Left ventricle myocardium inferior (tissue), 1 donor: Measurements from ENCODE around the gene ETV3L. TPM values are rescaled to one million over a fixed set of nuclear protein-coding genes. Genes with fewer than 3 reads are reported as not detected.

ENCODE experiments used
- DNase-seq: peaks from one replicate; pipeline ENCODE4 v3.0.0-alpha.2; 2020
- H3K27ac ChIP-seq: fragments of 200-600 bp; replicated peaks from 2 replicates; pipeline ENCODE4 v1.8.0; 2021
- H3K27me3 ChIP-seq: fragments of 200-600 bp; 2 replicates; pipeline ENCODE4 v1.8.0; 2021; ENCODE audit warnings: low read depth
- H3K36me3 ChIP-seq: fragments of 200-600 bp; 2 replicates; pipeline ENCODE4 v1.8.0; 2021
- H3K4me1 ChIP-seq: fragments of 200-600 bp; 2 replicates; pipeline ENCODE4 v1.8.0; 2021
- H3K4me3 ChIP-seq: fragments of 200-600 bp; 2 replicates; pipeline ENCODE4 v1.8.0; 2021; ENCODE audit warnings: mild to moderate bottlenecking, moderate library complexity
- H3K9me3 ChIP-seq: fragments of 200-600 bp; replicated peaks from 2 replicates; pipeline ENCODE4 v1.8.0; 2021
- intact Hi-C: fragments of 100-400 bp; cut with micrococcal nuclease; formaldehyde crosslinking; loops from one replicate; pipeline ENCODE4 v1.11.0; 2022
- total RNA-seq: library from RNA; stranded (reverse); fragmentation: NEBNext Ultra II Directional; extraction: Animal tissue kit (Norgen Biotek cat#: 25700); gene quantifications from one replicate; pipeline ENCODE4 v1.2.1, GENCODE V29; 2021
- TF ChIP-seq, protein P1 (sequence below): fragments of 200-600 bp; IDR thresholded peaks from 2 replicates; pipeline ENCODE4 v1.8.0; 2021; ENCODE audit warnings: antibody characterized with exemption, mild to moderate bottlenecking, borderline replicate concordance
- donor health status: DM: no; HTN: yes; CAD: no; lungs with severe emphysema.

ETV3L gene
- total RNA-seq, 1 donor from 2014 or later: not detected

DNA sequence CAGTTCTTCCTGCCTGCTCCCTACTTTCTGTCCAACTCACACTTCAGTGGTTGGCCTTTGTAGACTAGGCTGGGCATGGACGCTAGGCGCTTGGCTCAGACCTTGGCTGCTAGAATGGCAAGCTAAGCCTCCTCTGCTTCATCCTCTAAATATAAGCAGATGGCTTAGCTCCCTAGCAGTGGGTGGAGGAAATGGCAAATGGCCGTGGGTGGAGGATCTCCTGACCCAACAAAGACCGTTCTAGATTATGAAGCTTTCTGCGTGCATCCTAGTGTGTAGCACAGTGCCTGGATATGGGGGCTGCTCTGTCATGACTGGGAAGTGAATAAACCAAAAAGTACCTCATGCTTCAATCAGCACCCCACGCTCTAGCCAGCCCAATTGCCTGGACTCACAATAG, 10.4 kb upstream of the ETV3L start:
- TF ChIP-seq, protein P1, sequence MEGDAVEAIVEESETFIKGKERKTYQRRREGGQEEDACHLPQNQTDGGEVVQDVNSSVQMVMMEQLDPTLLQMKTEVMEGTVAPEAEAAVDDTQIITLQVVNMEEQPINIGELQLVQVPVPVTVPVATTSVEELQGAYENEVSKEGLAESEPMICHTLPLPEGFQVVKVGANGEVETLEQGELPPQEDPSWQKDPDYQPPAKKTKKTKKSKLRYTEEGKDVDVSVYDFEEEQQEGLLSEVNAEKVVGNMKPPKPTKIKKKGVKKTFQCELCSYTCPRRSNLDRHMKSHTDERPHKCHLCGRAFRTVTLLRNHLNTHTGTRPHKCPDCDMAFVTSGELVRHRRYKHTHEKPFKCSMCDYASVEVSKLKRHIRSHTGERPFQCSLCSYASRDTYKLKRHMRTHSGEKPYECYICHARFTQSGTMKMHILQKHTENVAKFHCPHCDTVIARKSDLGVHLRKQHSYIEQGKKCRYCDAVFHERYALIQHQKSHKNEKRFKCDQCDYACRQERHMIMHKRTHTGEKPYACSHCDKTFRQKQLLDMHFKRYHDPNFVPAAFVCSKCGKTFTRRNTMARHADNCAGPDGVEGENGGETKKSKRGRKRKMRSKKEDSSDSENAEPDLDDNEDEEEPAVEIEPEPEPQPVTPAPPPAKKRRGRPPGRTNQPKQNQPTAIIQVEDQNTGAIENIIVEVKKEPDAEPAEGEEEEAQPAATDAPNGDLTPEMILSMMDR: no peak
- Histone ChIP-seq H3K4me1 (no peaks in the 10 kb centered on the region), H3K36me3 (no peaks in the 10 kb centered on the region), H3K9me3 (no peaks in the 10 kb centered on the region), H3K27ac (no peak overlapping the region), H3K4me3 (no peak overlapping the region), H3K27me3 (peaks cover 98% of the 10 kb centered on the region)
- no peak for DNase-seq
- intact Hi-C loops: no loop called here

DNA sequence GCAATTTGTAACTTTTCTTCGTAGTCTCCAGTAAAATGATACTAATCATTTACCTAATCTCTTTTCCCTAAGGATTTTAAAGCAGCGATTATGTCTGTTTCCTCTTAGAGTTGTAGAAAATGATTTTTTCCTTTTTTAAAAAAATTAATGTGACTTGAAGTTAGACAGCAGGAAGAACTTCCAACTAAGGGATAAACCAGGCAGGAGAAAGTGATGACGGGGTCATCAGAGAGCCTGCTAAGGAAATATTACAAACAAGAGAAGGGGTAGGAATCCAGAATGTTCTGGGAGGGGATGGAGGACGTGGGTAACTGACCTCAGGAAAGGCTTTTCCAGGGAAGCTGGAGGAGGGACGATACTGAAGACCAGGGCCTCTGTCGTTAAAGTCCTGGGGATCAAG, 8.8 kb upstream of the ETV3L start:
- no peaks in the 10 kb centered on the region for H3K9me3 ChIP-seq
- DNase-seq: no peak
- no peaks in the 10 kb centered on the region for H3K36me3 ChIP-seq
- no peaks in the 10 kb centered on the region for H3K4me1 ChIP-seq
- no peak overlapping the region for H3K4me3 ChIP-seq
- TF ChIP-seq, protein P1: no peak
- H3K27ac ChIP-seq: no peak overlapping the region
- peaks cover 95% of the 10 kb centered on the region for H3K27me3 ChIP-seq
- intact Hi-C loops: no loop called here

DNA sequence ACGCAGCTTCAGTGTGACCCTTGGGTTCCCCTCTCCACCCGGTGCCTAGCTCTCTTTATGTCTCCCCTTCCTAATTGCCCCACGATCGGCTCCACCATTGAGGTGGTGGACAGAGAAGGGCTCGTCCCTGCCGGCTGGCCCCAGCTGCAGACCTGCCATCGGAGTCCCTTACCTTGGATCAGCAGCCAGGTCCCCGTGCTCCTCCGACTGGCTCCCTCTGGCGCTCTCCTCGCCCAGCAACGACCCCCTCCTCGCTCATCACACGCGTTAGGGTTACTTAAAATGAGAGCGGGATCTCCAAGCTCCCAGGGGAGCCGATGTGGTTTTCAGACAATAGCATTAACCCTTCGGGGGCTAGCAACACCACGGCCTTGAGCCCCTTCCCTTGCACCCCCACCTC, 8.1 kb upstream of the ETV3L start:
- Histone ChIP-seq H3K36me3 (no peaks in the 10 kb centered on the region), H3K27me3 (peaks cover 93% of the 10 kb centered on the region), H3K9me3 (no peaks in the 10 kb centered on the region), H3K27ac (no peak overlapping the region), H3K4me3 (no peak overlapping the region), H3K4me1 (no peaks in the 10 kb centered on the region)
- intact Hi-C loops: no loop called here
- DNase-seq: no peak
- TF ChIP-seq, protein P1: no peak

DNA sequence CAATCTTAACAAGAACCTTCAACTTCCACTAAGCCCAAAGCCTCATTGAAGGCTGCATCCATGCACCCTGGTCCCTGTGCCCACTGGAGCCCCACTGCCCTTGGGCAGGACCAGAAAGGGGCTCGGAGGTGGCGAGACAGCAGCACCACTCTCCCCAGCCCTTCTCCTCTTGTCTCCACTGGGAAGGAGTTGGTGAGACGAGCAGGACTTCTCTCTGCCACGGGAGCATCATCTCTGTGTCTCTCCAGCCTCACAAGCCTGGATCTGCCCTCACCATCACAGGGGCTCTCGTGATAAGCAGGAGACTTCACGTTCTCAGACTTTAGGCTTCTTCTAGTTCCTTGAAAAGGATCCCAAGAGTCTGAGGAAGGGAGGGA, 7.2 kb upstream of the ETV3L start:
- Histone ChIP-seq H3K4me3 (no peak overlapping the region), H3K27me3 (peaks cover 89% of the 10 kb centered on the region), H3K9me3 (no peaks in the 10 kb centered on the region), H3K36me3 (no peaks in the 10 kb centered on the region), H3K27ac (no peak overlapping the region), H3K4me1 (no peaks in the 10 kb centered on the region)
- TF ChIP-seq, protein P1: no peak
- intact Hi-C loops: no loop called here
- DNase-seq: no peak

DNA sequence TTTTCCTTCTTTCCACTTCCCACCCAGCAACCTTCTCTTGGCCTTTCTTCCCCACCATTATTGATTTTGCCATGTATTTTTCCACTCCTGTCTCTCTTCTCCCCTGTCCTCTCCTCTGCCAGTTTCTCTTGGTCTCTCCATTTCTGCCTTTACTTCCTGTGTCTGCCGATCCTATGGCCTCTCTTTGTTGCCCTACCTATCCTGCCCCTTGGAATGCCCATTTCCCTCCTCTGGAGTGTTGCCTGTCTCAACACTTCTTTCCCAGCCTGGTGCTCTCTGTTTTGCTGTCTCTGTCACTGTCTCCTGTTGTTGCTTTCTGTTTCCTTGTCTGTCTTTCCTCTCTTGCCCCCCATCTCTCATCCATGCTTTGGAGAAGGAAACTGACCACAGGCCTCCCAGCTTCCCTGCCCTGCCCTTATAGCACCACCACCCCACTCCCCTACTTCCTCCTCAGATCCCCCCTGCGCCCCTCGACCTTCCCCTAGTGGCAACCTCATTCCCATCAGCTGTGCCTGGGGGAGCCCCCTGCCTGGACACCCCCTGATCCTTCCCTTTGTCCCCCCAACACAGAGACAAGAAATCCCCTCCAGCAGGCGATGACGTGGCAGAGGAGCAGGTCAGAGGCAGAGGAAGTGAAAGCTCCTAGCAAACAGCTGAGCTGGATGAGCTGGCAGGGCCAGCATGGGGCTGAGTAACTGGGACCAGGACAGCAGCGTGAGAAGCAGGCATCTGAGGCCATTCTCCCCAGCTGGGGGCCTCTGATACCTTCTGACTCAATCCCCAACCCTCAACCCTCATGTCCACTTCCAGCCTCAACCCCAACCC, 6.6 kb upstream of the ETV3L start:
- DNase-seq: no peak
- Histone ChIP-seq H3K27ac (no peak overlapping the region), H3K9me3 (no peaks in the 10 kb centered on the region), H3K4me3 (no peak overlapping the region), H3K4me1 (no peaks in the 10 kb centered on the region), H3K36me3 (no peaks in the 10 kb centered on the region), H3K27me3 (peaks cover 87% of the 10 kb centered on the region)
- intact Hi-C loops: no loop called here
- TF ChIP-seq, protein P1: no peak
